ENCODE data around the gene BCAS4.
"Not testable (repeated sequence)": the region's sequence is repeated elsewhere in the genome, so short reads cannot be mapped to it uniquely, and the experiment has no call there.

The BCAS4 gene

DNA sequence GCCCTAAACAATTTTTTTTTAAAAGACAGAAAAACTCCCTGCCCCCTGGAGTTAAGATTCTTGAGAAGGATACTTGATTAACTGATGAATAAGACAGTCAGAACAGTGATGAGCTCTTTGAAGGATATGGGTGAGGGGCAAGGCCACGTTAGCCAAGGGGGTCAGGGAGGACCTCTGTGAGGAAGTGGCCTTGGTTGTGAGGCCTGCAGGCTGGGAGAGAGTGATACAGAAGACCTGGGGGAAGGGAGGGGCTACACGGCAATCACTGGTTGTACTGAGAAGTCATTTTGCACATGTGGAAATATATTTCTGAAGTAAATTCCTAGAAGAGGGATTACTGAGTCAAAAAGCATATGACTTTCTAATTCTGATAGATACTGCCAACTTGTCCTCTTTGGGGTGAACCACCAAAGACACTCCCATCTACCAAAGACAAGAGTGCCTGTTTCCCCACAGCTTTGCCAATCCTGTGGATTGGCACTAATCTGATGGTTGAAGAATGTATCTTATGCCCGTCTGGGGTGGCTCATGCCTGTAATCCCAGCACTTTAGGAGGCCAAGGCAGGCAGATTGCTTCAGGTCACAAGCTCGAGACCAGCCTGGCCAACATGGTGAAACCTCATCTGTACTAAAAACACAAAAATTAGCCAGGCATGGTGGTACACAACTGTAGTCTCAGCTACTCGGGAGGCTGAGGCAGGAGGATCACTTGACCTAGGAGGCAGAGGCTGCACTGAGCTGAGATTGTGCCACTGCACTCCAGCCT lies 22.3 kb upstream of the BCAS4 start:
- no peak for DNase-seq

DNA sequence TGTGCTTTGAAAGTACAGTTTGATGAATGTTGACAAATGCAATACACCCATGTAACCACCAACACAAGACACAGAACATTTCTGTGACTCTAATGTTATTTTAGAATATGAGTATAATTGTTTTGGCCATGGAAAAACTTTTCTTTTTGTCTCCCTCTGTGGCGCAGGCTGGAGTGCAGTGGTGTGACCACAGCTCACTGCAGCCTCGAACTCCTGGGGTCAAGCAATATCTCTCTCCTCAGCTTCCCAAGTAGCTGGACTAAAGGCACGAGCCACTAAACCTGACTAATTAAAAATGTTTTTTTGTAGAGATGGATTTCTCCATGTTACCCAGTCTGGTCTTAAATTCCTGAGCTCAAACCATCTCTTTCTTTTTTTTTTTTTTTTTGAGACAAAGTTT lies 20.3 kb upstream of the BCAS4 start:
- DNase-seq = no peak

DNA sequence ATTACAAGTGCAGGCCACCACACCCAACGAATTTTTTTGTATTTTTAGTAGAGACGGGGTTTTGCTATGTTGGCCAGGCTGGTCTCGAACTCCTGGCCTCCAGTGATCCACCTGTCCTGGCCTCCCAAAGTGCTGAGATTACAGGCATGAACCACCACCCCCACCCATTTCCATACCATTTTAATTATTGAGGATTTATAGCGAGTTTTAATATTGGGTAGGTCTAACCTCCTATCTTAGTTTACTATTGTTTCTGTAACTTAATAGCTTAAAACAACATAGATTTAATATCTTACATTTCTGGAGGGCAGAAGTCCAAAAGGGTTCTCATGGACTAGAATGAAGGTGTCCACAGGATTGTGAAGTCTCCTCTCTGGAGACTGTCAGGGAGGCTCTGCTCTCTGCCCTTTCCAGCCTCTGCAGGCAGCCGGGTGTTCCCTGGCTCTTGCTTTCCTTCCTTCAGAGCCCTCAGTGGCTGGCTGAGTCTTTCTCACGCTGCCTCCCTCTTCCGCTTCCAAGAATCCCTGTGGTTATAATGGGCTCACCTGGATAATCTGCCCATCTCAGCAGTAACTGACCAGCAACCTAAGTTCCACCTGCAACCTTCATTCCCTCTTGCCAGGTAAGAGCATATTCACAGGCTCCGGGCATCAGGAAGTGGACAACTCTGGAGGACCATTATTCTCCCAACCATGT lies 18.6 kb upstream of the BCAS4 start:
- no peak for DNase-seq

DNA sequence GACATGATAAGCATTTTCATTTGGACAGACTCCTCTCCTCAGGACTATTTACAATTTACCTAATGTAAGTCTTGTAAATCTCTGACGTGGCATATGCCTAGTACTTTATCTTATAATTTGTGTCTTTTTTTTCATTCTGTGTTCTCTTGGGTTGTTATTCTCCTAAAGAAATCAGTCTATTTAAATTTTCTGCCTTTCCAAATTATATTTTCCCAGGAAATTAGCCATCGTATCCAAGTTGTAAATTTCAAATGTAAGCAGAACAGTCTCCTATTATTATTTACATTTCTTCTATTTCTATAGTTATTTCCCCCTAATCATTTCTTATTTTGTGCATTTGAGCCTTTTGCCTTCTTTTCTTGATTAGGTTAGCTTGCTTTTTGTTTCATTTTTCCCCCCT lies 17.5 kb upstream of the BCAS4 start:
- DNase-seq = no peak

DNA sequence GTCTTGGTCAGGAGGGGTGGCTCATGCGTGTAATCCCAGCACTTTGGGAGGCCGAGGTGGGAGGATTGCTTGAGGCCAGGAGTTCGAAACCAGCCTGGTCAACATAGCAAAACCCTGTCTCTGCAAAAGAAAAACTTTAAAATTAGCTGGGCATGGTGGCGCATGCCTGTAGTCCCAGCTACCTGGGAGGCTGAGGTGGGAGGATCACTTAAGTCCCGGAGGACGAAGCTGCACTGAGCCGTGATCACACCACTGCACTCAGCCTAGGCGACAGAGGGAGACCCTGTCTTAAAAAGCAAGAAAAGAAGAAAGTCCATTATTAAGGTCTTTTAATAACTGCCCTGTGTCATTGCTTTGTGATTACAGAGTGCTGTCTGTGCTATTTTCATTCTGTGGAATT lies 15.9 kb upstream of the BCAS4 start:
- not testable (repeated sequence) for DNase-seq

DNA sequence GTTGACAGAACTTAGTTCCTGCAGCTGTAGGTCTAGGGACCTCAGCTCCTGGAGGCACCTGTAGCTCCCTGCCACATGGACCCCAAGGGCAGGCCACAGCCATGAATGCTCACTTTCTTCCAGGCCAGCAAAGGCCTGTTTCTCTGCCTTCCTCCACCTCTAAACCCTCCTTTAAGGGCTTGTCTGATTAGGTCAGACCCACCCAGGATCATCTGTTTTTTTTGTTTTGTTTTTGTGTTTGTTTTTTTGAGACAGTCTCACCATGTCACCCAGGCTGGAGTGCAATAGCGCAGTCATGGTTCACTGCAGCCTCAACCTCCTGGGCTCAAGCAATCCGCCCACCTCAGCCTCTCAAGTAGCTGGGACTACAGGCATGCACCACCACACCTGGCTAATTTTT lies 11.5 kb upstream of the BCAS4 start:
- no peak for DNase-seq

DNA sequence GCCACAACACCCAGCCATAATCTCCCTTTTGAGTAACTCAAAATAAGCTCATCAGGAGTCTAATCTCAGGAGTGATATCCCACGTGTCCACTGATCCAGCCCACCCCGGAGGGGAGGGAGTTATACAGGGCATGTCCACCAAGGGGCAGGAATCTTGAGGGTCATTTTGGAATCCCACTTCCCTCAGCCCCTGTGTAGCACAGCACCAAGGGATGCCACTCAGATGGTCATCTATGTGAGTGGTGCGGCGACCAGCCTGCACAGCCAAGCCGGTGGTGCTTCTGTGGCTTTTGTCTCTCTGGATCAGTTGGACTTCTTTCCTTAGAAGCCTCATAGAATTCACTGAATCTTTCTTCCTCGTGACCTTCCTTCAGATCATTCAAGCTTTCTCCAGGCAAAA lies 11.0 kb upstream of the BCAS4 start:
- no peak for DNase-seq

DNA sequence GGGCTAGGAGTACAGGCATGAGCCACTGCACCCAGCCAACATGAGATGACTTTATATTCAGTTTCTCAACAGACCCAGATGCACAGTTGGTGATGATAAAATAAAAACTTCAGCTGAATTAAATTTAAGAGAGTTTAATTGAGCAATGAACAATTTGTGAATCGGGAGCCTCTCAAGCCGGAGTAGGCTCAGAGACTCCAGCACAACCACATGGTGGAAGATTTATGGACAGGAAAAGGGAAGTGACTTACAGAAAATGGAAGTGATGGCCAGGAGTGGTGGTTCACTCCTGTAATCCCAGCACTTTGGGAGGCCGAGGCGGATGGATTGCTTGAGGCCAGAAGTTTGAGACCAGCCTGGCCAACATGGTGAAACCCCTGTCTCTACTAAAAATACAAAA lies 10.4 kb upstream of the BCAS4 start:
- DNase-seq = no peak

DNA sequence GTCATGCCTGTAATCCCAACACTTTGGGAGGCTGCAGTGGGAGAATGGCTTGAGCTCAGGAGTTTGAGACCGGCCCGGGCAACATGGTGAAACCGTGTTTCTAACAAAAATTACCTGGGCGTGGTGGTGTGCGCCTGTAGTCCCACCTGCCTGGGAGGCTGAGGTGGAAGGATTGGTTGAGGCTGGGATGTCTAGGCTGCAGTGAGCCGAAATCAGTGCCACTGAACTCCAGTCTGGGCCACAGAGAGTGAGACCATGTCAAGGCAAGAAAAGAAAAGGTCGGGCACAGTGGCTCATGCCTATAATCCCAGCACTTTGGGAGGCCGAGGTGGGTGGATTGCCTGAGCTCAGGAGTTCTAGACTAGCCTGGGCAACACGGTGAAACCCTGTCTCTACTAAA lies 8.2 kb upstream of the BCAS4 start:
- no peak for DNase-seq

DNA sequence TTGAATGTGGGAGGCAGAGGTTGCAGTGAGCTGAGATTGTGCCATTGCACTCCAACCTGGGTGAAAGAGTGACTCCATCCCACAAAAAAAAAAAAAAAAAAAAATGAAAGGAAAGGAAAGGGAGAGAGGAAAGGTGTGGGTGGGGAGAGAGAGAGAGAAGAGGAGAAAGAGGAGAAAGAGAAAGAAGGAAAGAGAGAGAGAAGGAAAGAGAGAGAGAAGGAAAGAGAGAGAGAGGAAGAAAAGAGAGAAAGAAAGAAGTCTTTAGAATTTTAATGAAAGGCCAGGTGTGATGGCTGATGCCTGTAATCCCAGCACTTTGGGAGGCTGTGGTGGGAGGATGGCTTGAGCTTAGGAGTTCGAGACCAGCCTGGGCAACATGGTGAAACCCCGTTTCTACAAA lies 7.7 kb upstream of the BCAS4 start:
- DNase-seq = no peak

DNA sequence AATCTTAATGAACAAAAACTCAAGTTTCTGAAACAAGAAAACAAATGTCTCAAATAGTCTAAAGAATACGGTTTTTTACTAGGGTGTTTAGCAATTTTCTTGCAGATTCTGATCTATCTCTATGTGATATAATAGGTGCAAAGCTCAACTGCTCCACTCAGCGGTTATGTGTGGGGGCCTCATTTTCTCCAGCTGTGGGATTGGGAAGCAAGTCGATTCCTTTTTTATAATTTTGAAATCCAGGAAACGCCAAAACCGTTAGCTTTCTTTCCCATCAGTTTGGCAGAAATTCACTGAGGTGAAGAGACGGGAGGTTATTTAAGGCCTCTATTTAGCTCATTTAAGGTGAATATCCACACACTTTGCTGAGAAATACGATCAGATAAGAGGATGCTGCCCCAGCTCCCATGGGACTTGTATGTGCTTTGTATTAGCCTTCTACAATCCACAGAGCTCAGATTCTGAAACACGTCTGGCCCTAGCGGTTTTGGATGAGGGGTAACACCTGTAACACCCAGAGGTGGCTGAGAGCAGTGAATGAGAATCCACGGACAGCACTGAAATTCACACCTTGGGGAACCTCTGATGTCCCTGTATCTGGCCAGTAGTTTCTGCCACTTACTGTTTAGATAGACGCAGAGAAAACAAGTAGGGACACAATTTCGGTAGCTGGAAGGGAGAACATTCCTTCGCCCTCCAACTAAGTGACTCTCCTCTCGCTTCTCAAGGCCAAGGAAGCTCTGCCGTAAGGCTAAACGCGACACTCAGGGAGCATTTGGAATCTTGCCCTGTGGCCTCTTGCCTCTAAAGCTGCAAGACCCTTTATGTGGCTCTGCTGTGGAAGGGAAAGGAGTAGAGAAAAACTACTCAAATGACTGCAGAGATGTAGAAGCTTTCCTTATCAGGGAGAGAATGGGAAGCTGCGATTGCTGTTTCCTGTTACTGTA lies 6.5 kb upstream of the BCAS4 start:
- no peak for DNase-seq

DNA sequence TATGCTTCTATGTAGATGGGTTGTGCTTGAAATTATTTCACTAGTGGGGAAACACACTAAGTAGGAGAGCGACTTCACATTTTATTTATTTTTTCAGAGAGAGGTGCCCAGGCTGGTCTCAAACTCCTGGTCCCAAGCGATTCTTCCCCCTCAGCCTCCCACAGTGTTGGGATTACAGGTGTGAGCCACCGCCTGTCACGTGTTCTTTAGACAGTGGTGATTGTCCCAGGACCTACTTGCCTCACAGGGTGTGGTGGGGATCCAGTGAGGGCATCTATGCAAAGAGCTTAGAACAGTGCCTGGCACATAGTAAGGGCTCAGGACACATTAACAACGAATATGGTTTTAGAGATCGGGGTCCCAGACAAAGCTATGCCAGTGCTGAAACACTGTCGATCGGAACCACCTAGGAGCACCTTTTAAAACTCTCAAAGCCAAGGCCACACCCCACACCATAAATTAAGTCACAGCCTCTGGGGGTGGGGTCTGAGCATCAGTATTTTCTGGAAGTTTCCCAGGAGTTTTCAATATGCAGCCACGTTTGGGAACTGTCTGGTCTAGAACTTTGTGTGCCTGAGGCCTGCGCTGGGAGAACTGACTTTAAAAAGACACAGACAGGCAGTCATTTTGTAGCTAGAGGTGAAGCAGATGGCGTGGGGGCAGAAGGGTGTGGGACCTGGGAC lies 4.8 kb upstream of the BCAS4 start:
- DNase-seq = no peak

DNA sequence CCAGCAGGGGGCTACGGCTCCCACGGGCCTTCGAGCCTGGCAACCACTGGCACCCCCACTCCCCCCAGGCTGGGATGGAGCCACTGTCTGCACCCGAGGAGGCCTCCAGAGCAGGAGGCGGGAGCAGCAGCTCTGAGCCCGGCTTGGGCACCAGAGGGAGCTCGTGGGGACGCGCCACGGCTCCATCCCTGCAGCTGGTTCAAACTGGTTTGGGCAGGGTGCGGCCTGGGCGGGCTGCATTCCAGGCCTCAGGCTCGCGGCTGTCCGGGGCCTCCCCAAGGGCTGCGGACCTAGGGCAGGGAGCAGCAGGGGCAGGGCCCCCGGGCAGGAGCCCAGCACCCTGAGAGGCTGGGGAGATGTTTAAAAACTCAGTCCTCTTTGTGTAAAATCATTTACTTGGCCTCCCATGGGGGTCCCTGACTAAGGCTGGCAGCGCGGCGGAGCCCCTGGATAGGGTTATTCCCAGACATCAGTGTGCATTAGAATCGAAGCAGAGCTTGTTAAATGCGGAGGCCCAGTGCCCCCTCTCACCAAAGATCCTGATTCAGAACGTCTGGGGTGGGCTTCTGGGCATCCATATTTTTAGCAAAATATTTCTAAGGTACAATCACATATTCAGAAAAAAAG lies 4.1 kb upstream of the BCAS4 start:
- peak; percentile 88 for DNase-seq

DNA sequence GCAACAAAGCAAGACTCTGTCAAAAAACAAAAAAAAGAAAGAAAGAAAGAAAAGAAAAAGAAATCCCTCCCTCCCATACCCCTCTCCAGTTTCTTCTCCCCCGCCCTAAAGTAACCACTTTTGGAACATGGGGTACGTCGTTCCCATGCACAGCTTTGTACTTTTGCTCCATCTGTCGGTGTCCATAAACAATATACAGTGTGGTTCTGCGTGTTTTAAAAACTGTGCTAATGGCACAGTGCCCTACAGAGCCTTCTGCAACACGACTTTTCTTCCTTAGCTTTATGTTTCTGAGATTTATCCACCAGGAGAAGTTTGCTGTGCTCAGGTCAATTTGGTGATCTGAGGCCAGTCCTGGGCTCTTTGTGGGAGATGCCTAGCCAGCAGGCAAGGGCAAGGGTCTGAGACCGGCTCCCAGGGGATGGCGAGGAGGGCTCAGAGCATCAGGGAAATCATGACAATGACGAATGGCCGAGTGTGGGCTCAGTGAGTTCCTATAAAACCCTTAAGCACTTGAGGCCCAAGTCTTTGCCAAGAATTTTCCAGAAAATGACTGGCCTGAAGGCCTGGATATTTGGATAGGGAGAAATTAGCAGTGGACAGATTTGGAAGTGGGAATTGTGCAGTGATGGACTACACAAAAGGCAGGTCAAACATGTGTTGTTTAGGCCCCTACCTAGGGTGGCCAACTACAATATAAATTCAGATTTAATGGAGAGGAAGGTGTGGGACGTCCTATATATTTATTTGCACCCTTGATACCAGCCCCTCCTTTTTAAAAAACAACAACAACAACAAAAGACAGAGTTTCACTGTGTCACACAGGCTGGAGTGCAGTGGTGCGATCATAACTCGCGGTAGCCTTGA lies 1.9 kb upstream of the BCAS4 start:
- no peak for DNase-seq

DNA sequence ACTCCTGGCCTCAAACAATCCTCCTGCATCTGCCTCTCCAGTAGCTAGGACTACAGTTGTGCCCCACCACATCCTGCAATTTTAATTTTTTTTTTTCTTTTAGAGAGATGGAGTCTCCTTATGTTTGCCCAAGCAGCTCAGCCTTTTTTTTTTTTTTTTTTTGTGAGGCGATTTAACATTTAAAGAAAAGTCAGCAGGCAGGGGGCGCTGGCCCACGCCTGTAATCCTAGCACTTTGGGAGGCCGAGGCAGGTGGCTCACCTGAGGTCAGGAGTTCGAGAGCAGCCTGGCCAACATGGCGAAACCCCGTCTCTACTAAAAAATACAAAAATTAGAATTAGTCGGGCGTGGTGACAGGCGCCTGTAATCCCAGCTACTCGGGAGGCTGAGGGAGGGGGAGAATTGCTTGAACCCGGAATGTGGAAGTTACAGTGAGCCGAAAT lies 1.3 kb upstream of the BCAS4 start:
- DNase-seq = peak; percentile 60

DNA sequence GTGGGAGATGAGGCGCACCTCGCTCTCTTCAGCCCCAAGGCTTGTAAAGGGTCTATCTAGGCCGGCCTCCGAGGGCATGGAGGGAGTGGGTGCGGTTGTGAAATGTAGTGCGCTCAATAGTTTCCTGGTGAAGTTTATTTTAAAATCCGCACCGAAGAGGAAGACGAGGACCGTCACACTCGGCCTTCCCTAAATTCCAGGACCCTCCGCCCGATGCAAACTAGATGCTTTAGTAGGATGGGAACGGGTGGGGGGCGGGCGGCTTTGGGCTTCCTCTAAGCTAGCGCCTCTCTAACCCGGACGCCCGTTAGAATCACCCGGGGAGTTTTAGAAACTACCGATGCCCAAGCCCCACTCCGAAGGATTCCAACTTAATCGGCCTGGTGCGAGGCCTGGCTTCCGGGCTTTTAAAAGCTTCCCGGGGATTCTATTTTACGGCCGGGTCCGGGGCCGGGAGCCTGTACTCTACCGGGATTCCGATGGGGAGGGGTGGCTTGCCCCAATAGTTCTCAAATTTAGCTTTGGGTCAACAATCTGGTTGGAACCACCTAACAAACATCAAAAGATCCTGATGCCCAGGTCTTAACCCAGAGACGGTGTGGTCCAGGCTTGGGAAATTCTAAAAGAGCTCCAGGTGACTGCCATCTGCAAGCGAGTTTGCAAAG lies 548 bp upstream of the BCAS4 start:
- no peak for DNase-seq

DNA sequence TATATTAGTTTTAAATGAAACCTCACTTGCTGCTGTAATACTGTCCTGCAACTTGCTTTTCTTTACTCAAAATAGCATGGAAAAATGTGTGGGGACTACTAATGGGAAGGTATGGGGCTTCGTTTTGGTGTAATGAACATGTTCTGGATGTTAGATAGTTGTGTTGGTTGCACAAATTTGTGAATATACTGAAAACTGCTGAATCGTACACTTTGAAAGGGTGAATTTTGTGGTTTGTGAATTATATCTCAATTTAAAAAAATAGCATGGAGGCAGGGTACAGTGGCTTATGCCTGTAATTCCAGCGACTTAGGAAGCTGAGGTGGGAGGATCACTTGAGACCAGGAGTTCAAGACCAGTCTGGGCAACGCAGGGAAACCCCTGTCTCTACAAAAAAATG lies 2.3 kb downstream of the BCAS4 start:
- no peak for DNase-seq

DNA sequence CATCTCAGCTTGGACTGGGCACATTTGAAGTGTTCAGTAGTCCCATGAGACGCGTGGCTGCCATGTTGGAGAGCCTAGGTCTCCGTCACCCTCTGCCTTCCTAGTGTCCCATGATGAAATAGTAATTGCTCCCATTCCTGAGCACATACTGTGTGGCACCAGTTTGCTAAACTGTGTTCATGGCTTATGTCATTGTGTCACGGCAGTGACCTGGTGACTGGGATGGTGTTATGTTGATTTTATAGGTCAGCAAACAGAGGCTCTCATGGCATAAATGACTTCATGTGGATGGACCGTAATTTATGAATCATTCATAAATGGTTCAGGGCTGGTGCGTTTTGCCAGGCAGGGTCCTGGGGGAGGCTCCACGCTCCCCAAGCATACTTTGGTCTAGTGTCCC lies 3.8 kb downstream of the BCAS4 start:
- no peak for DNase-seq

DNA sequence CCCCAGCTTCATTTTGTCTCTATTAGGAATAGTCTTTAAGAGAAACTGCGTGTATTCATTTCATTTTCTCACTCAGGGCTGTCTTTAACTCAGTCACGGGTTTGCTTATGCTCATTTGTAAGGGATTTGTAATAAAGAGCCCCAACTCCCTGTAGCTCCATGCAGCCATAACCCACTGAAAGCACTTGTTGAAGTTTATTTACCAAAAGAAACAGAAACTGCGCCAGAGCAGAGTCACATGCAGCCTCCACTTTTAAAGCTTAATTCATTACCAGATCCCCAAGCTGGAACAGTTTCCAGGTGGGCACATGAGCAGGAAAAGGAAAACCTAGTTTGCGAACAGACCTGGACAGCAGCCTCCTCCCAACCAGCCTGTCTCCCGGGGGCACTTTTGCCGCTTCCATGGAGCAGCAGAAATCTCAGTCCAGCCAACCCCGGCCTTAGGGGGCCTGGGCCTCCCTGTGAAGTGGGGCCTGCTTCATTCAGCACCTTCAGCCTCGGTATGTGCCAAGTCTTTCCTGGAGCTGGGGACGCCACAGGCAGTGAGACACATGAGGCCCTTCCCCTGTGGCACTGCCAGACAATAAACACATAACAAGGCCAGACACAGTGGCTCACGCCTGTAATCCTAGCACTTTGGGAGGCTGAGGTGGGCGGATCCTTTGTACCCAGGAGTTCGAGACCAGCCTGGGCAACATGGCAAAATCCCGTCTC lies 4.5 kb downstream of the BCAS4 start:
- DNase-seq = no peak

DNA sequence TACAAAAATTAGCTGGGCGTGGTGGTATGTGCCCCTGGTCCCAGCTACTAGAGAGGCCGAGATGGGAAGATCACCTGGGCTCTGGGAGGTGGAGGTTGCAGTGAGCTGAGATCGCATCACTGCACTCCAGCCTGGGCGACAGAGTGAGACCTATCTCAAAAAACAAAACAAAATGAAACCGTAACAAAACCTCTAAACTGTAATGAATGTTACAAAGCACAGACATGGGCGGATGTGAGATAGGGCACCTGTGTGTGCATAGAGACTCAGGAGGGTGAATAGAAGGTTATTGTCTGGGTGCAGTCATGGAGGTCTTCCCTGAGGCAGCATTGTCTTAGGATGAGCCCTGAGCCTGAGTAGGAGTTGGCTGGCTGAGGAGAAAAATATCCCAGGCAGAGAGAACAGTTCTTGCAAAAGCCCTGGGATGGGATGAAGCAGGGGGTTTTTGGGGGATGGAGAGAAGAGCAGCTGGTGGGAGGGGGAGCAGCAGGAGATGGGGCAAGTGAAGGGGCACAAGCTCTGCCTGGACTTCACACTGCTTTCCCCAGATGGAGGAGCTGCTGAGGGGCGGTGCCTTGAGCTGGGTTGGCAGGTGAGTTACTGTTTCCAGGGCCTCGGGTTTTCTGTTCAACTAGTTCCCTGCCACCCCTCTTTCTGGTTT lies 5.2 kb downstream of the BCAS4 start:
- DNase-seq = no peak
